PC-3 (cell line): ENCODE data around the gene ARPIN. TPM values are rescaled to one million over a fixed set of nuclear protein-coding genes. Genes with fewer than 3 reads are reported as not detected.

ENCODE experiments used
- ATAC-seq: fragments of 200-7000 bp; cut with Tn5 transposase; 2 replicates; pipeline ENCODE4 v1.9.1; 2020; ENCODE audit warnings: mild to moderate bottlenecking, moderate library complexity
- BruUV-seq: library from RNA; stranded (reverse); fragments of 400-500 nt; replicated peaks from 2 replicates; lab custom pipeline; 2021; lab: Mats Ljungman, UMichigan
- CTCF ChIA-PET: fragments of 300-600 bp; sonication (Branson Sonifier 250); formaldehyde crosslinking; loops from one replicate; lab custom pipeline; 2022; ENCODE audit warnings: antibody characterized with exemption; lab: Charles Lee
- POLR2A ChIA-PET: fragments of 300-600 bp; sonication (Branson Sonifier 250); formaldehyde crosslinking; loops from one replicate; lab custom pipeline; 2022; ENCODE audit warnings: antibody characterized with exemption; ENCODE audit not compliant: unreplicated experiment; lab: Charles Lee
- DNase-seq: peaks from one replicate; pipeline ENCODE4 v3.0.0-alpha.2; 2015
- H2AFZ ChIP-seq: fragments of 300-600 bp; sonication (generic); 2 replicates; pipeline ENCODE4 v1.6.0; 2016; ENCODE audit warnings: antibody characterized with exemption, low read length
- H3F3A ChIP-seq: fragments of 300-600 bp; sonication (generic); one replicate; pipeline ENCODE4 v1.6.0; 2017; ENCODE audit warnings: antibody characterized with exemption, low read length, control low read depth, mild to moderate bottlenecking; ENCODE audit not compliant: unreplicated experiment
- H3K27ac ChIP-seq: fragments of 300-600 bp; sonication (generic); 2 replicates; pipeline ENCODE4 v1.5.1; 2016; ENCODE audit warnings: mild to moderate bottlenecking, low read length
- H3K27me3 ChIP-seq: fragments of 300-600 bp; sonication (generic); 2 replicates; pipeline ENCODE4 v1.6.1; 2016; ENCODE audit warnings: low read length, mixed read lengths
- H3K36me3 ChIP-seq: fragments of 300-600 bp; sonication (generic); 2 replicates; pipeline ENCODE4 v1.6.1; 2016; ENCODE audit warnings: low read depth, mixed run types, low read length, mixed read lengths
- H3K4me1 ChIP-seq: fragments of 300-600 bp; sonication (generic); 2 replicates; pipeline ENCODE4 v1.5.1; 2016; ENCODE audit warnings: low read length; ENCODE audit not compliant: insufficient read depth
- H3K4me2 ChIP-seq: fragments of 300-600 bp; sonication (generic); 2 replicates; pipeline ENCODE4 v1.6.0; 2016; ENCODE audit warnings: low read length
- H3K4me3 ChIP-seq: fragments of 300-600 bp; sonication (generic); 2 replicates; pipeline ENCODE4 v1.5.1; 2016; ENCODE audit warnings: mild to moderate bottlenecking, low read length, mixed read lengths
- H3K79me2 ChIP-seq: fragments of 300-600 bp; sonication (generic); 2 replicates; pipeline ENCODE4 v1.6.1; 2017; ENCODE audit warnings: low read length, mixed read lengths
- H3K9ac ChIP-seq: fragments of 300-600 bp; sonication (generic); 2 replicates; pipeline ENCODE4 v1.6.0; 2016; ENCODE audit warnings: mild to moderate bottlenecking, low read length
- H3K9me2 ChIP-seq: fragments of 300-600 bp; sonication (generic); replicated peaks from 2 replicates; pipeline ENCODE4 v1.6.1; 2016; ENCODE audit warnings: mixed run types, low read length, mixed read lengths
- H3K9me3 ChIP-seq: fragments of 300-600 bp; sonication (generic); 2 replicates; pipeline ENCODE4 v1.6.1; 2016; ENCODE audit warnings: low read length, mixed read lengths
- H4K20me1 ChIP-seq: fragments of 300-600 bp; sonication (generic); 2 replicates; pipeline ENCODE4 v1.6.1; 2016; ENCODE audit warnings: low read length, mixed read lengths
- CTCF ChIP-seq: fragments of 300-600 bp; sonication (generic); conservative IDR thresholded peaks from 2 replicates; pipeline ENCODE4 v1.5.1; 2017; ENCODE audit warnings: antibody characterized with exemption, low read depth, mild to moderate bottlenecking, low read length
- EZH2 ChIP-seq: fragments of 300-600 bp; sonication (generic); IDR thresholded peaks from one replicate; pipeline ENCODE4 v1.6.1; 2017; ENCODE audit warnings: antibody characterized with exemption, mild to moderate bottlenecking, low read length; ENCODE audit not compliant: unreplicated experiment
- EZH2phosphoT487 ChIP-seq: fragments of 300-600 bp; sonication (generic); IDR thresholded peaks from 2 replicates; pipeline ENCODE4 v1.6.1; 2018; ENCODE audit warnings: mild to moderate bottlenecking, antibody characterized with exemption, low read length, borderline replicate concordance
- intact Hi-C: fragments of 100-400 bp; cut with micrococcal nuclease; formaldehyde crosslinking; loops from 2 replicates; pipeline ENCODE4 v1.9.0; 2023
- total RNA-seq: library from RNA; depleted of rRNA; stranded (reverse); fragments of >200 nt; gene quantifications from 2 replicates; pipeline ENCODE4 v1.2.3, GENCODE V29; 2014

Gene ARPIN
- total RNA-seq, 1 experiment from 2014 or later: 8.0 TPM

GRCh38 chr15:89908226-89908625 lies 4.5 kb downstream of the ARPIN start:
- TF ChIP-seq EZH2 (no peak), CTCF (no peak), EZH2phosphoT487 (no peak)
- intact Hi-C loops: no loop called here
- no peak overlapping the region for H2AFZ ChIP-seq
- ATAC-seq: no peak
- peaks cover 14% of the 10 kb centered on the region for H3K4me1 ChIP-seq
- CTCF ChIA-PET: no interaction called here
- no peak overlapping the region for H3K9ac ChIP-seq
- no peaks in the 10 kb centered on the region for H3K36me3 ChIP-seq
- no peak overlapping the region for H3K27ac ChIP-seq
- H3K9me2 ChIP-seq: no peaks in the 10 kb centered on the region
- H4K20me1 ChIP-seq: no peaks in the 10 kb centered on the region
- H3K9me3 ChIP-seq: no peaks in the 10 kb centered on the region
- POLR2A ChIA-PET: no interaction called here
- BruUV-seq: no TSS peak
- H3K79me2 ChIP-seq: no peaks in the 10 kb centered on the region
- no peak overlapping the region for H3K4me3 ChIP-seq
- H3K4me2 ChIP-seq: no peak overlapping the region
- H3K27me3 ChIP-seq: no peaks in the 10 kb centered on the region
- H3F3A ChIP-seq: no peaks in the 10 kb centered on the region
- no peak for DNase-seq

GRCh38 chr15:89907289-89907688 lies 5.5 kb downstream of the ARPIN start:
- Histone ChIP-seq H3K9ac (no peak overlapping the region), H3F3A (no peaks in the 10 kb centered on the region)
- CTCF ChIA-PET: no interaction called here

More at GRCh38 chr15:89907289-89907688, 5.5 kb downstream of the ARPIN start:
- H3K4me1 ChIP-seq: peaks cover 10% of the 10 kb centered on the region
- no peak overlapping the region for H3K4me3 ChIP-seq
- H3K27me3 ChIP-seq: no peaks in the 10 kb centered on the region
- DNase-seq: no peak
- H2AFZ ChIP-seq: no peak overlapping the region
- no peaks in the 10 kb centered on the region for H3K79me2 ChIP-seq
- no peaks in the 10 kb centered on the region for H3K36me3 ChIP-seq
- no peak for ATAC-seq
- no peak overlapping the region for H3K4me2 ChIP-seq
- intact Hi-C loops: no loop called here
- H3K9me2 ChIP-seq: no peaks in the 10 kb centered on the region
- TF ChIP-seq EZH2 (no peak), CTCF (no peak), EZH2phosphoT487 (no peak)
- H3K9me3 ChIP-seq: no peaks in the 10 kb centered on the region
- H4K20me1 ChIP-seq: no peaks in the 10 kb centered on the region
- no peak overlapping the region for H3K27ac ChIP-seq
- POLR2A ChIA-PET: no interaction called here
- BruUV-seq: no TSS peak
